Renal pelvis (tissue), 4 donors: ENCODE data around the gene NUMBL. TPM values are rescaled to one million over a fixed set of nuclear protein-coding genes. Genes with fewer than 3 reads are reported as not detected.
"Not testable (repeated sequence)": the region's sequence is repeated elsewhere in the genome, so short reads cannot be mapped to it uniquely, and the experiment has no call there.

Experiments used
- DNase-seq: peaks from one replicate; pipeline ENCODE4 v3.0.0-alpha.2; 2013
- polyA plus RNA-seq, 3 donors: library from polyadenylated mRNA; unstranded; fragments of 120-200 nt; gene quantifications; one replicate each; pipeline ENCODE4 v1.2.1, GENCODE V29; 2013; ENCODE audit not compliant: insufficient read length in 3 of 3

NUMBL gene
- polyA plus RNA-seq, 3 donors: 15.0 to 16.5 (median 16.4) TPM

GRCh38 chr19:40632311-40633036, 58.0 kb downstream of the NUMBL start:
- DNase-seq: no peak

- no peak for DNase-seq
Measured at GRCh38 chr19:40630571-40631160, 59.8 kb downstream of the NUMBL start.

DNA sequence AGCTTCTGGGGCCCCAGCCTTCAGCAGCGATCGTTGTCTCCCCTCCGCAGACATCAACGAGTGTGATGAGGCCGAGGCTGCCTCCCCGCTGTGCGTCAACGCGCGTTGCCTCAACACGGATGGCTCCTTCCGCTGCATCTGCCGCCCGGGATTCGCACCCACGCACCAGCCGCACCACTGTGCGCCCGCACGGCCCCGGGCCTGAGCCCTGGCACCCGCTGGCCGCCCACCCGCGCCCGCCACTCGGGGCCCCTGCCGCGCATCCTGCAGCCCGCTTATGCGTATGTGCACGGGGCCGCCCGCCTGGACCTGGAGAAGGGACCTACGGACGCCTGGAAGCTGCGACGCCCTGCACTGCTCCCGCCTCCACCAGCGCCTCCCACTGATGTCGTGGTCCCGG, 61.1 kb downstream of the NUMBL start:
- no peak for DNase-seq

DNA sequence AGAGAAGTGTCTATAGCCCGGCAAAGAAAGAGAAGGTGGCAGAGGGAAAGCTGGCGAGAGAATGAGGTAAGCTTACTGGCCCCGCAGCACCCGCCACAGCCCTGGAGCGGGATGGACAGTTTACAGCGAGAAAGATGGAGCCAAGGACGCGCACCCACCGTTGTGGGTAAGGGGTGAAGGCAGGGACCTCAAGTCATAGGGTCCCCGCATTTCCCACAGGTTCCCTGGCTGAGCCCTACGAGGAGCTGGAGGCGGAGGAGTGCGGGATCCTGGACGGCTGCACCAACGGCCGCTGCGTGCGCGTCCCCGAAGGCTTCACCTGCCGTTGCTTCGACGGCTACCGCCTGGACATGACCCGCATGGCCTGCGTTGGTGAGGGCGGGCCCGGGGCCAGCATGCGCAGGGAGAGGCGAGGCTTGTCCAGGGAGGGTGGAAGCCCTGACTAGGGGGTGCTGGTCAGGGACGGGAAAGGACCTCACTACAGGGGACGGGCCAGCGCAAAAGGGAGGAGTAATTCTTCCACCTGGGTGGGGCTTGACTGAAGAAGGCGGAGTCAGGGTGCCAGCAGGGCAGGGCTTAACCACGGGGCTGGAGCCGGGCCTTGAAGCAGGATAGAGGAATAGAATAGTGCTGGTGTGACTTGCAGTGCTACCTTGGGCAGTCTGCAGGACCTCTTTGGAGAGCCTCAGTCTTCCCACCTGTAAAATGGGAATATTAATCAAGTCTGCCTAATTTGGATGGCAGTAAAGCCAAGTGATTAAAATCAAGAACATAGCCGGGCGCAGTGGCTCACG, 62.8 kb downstream of the NUMBL start:
- DNase-seq: no peak

GRCh38 chr19:40626918-40627317, 63.5 kb downstream of the NUMBL start:
- no peak for DNase-seq

- no peak for DNase-seq
Measured at GRCh38 chr19:40625406-40626120, 64.9 kb downstream of the NUMBL start.

- DNase-seq: not testable (repeated sequence)
Measured at GRCh38 chr19:40624369-40625153, 65.9 kb downstream of the NUMBL start.

GRCh38 chr19:40623403-40624251, 66.8 kb downstream of the NUMBL start:
- DNase-seq: no peak

GRCh38 chr19:40622773-40623075, 67.7 kb downstream of the NUMBL start:
- no peak for DNase-seq

DNA sequence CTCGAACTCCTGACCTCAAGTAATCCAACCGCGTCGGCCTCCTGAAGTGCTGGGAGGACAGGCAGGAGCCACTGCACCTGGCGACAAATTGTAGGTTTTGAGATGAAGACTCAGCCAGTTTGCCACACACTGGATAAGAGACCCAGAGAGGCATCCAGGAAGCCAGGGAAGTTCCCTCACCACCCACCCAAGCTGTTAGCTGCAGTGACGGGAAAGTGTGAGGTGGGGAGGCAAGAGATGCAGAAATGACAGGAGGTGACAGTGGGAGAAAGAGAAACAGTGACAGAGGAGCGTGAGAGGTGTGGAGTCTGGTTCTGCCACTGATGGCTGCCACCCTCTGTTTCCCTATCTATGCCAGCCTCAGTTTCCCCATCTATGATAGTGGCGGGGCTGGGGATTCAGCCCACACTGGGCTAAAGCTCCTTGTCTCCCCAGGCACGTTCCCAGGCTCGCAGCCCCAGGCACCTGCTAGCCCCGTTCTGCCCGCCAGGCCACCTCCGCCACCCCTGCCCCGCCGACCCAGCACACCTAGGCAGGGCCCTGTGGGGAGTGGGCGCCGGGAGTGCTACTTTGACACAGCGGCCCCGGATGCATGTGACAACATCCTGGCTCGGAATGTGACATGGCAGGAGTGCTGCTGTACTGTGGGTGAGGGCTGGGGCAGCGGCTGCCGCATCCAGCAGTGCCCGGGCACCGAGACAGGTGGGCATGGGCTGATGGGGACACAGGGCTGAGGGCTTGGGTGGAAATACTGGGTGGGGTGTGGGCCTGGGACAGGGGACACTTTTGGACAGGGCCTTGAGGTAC, 68.3 kb downstream of the NUMBL start:
- DNase-seq: no peak

- no peak for DNase-seq
Measured at GRCh38 chr19:40621283-40621682, 69.2 kb downstream of the NUMBL start.

GRCh38 chr19:40620161-40620485, 70.3 kb downstream of the NUMBL start:
- DNase-seq: no peak

GRCh38 chr19:40619333-40620160, 70.9 kb downstream of the NUMBL start:
- no peak for DNase-seq

DNA sequence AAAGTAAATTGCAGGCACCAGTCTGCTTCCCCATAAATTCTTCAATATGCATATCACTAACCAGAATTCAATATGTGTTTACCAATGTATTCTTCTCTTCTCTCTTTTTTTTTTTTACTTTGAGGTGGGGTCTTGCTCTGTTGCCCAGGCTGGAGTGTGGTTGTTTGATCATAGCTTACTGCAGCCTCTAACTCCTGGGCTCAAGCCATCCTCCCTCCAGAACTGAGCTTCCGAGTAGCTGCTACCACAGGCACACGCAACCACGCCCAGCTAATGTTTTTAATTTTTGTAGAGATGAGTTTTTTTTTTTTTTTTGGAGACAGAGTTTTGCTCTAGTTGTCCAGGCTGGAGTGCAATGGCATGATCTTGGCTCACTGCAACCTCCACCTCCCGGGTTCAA, 72.5 kb downstream of the NUMBL start:
- no peak for DNase-seq

- DNase-seq: no peak
Measured at GRCh38 chr19:40616941-40617340, 73.5 kb downstream of the NUMBL start.

DNA sequence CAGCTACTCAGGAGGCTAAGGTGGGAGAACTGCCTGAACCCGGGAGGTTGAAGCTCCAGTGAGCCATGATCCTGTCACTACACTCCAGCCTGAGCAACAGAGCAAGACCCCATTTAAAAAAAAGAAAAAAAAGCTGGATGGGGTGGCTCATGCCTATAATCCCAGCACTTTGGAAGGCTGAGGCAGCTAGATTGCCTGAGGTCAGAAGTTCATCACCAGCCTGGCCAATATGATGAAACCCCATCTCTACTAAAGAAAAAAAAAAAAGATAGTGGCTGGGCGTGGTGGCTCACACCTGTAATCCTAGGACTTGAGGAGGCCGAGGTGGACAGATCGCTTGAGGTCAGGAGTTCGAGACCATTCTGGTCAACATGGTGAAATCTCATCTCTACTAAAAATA, 74.3 kb downstream of the NUMBL start:
- no peak for DNase-seq
